Transverse colon (tissue), 4 donors: ENCODE data around the gene ZER1. TPM values are rescaled to one million over a fixed set of nuclear protein-coding genes. Genes with fewer than 3 reads are reported as not detected.
"Not testable (repeated sequence)": the region's sequence is repeated elsewhere in the genome, so short reads cannot be mapped to it uniquely, and the experiment has no call there.

ENCODE experiments used
- DNase-seq: peaks from one replicate; pipeline ENCODE4 v3.0.0-alpha.2; 2019
- H3K27ac ChIP-seq, 4 donors: fragments of 200-600 bp; sonication (generic); 2 replicates each; pipeline ENCODE4 v1.5.1; 2016 to 2018; ENCODE audit warnings: inconsistent platforms in 4 of 4
- H3K27me3 ChIP-seq: fragments of 200-600 bp; sonication (generic); 2 replicates; pipeline ENCODE4 v1.5.1; 2017; ENCODE audit warnings: inconsistent platforms
- H3K36me3 ChIP-seq, 4 donors: fragments of 200-600 bp; sonication (generic); 2 replicates each; pipeline ENCODE4 v1.5.1; 2017 to 2019; ENCODE audit warnings: inconsistent platforms in 4 of 4
- H3K4me1 ChIP-seq, 4 donors: fragments of 200-600 bp; sonication (generic); 2 replicates each; pipeline ENCODE4 v1.5.1; 2017 to 2020; ENCODE audit warnings: inconsistent platforms in 4 of 4
- H3K4me3 ChIP-seq, 4 donors: fragments of 200-600 bp; sonication (generic); 1 replicate in 1 of 4; 2 replicates in 3 of 4; pipeline versions ENCODE4 v1.5.1 to v1.6.1; 2017 to 2019; ENCODE audit warnings: inconsistent platforms in 4 of 4
- H3K9me3 ChIP-seq, 2 donors: fragments of 200-600 bp; sonication (generic); 2 replicates each; pipeline ENCODE4 v1.5.1; 2017 to 2019; ENCODE audit warnings: inconsistent platforms in 2 of 2
- EP300 ChIP-seq: sonication (generic); formaldehyde crosslinking; IDR thresholded peaks from one replicate; pipeline ENCODE4 v1.6.1; 2017; ENCODE audit warnings: antibody characterized with exemption, low read depth
- POLR2A ChIP-seq: fragments of 450-650 bp; IDR thresholded peaks from one replicate; pipeline ENCODE4 v1.6.1; 2016; ENCODE audit warnings: antibody characterized with exemption, mild to moderate bottlenecking, moderate library complexity
- POLR2AphosphoS5 ChIP-seq, 3 donors: sonication (generic); formaldehyde crosslinking; IDR thresholded peaks; one replicate each; pipeline ENCODE4 v1.6.1; 2016; ENCODE audit warnings: antibody characterized with exemption in 3 of 3
- WGBS, 2 donors: methylation state at CpG; one replicate each; pipeline ENCODE4 v1.1.5; 2018; ENCODE audit warnings: low coverage in 1 of 2; 5-methylcytosine and 5-hydroxymethylcytosine counted together
- in situ Hi-C, 4 donors: fragments of 200-750 bp; cut with MboI; loops; one replicate each; pipeline versions ENCODE4 v1.15.0 to v1.15.1; 2017; ENCODE audit warnings: low sequenced_read_pairs in 3 of 4, low pct_ligation_motif_present in 1 of 4, low pct_unique_long_range_greater_than_20kb in 1 of 4
- intact Hi-C: fragments of 100-400 bp; cut with DNase I; formaldehyde crosslinking; loops from one replicate; pipeline ENCODE4 v1.15.1; 2023; ENCODE audit warnings: low total_unique reads
- total RNA-seq, 4 donors: library from RNA; depleted of rRNA; stranded (reverse); fragments of >200 nt; gene quantifications; one replicate each; pipeline ENCODE4 v1.1.0, GENCODE V29; 2016
- TF ChIP-seq, protein P1 (sequence below), 5 experiments: fragments of 200-600 bp in 3 of 5; fragments of 450-650 bp in 2 of 5; sonication (generic) in 3 of 5; IDR thresholded peaks; 1 replicate in 2 of 5; 2 replicates in 3 of 5; pipeline ENCODE4 v1.5.1; 2016 to 2017; ENCODE audit warnings: antibody characterized with exemption in 5 of 5, inconsistent platforms in 3 of 5, mild to moderate bottlenecking in 2 of 5, moderate library complexity in 1 of 5

Gene ZER1
- total RNA-seq, 4 donors from 2014 or later, result 57.5 to 116 (median 73.8) TPM

DNA sequence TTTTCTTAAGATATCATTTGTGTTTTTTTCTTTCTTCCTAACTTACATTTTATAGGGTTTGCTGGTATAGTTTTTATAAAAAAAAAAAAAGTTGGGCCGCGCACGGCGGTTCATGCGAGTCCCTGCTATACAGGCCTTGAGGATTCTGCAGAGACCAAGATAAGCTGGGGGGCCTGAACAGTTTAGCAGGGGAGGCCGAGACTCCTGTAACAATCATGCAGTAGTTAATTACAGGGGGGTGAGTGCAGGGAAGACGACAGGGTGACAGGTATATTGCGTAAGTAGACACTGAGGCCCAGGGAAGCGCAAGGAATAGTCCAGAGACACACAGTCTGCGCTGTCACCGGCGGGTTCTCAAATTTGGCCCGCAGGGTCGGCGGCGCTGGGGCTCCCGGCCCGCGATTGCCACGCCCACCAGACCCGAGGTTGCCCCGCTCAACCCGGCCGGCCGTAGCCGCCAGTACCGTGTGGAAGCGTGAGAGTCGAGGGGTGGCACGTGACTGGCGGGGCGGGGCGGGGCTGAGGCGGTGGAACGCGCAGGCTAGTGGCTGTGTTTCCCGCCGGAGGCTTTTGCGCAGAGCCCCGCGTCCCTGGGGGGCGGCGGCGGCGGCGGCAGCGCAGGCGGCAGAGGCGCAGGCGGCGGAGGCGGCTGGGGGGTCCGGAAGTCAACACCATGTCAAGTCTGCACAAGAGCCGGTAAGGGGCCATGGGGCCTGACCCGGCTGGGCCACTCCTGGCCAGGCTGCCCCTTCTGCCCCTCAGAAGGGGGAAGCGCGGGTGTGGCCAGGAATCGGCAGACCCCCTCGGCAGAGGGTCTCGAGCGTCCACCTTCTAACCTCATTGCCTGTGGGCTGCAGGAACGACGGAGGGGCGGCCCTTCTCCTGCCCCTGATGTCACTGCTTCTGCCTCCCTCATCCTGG is 15.2 kb upstream of the ZER1 start, which contains the start of gene TBC1D13:
Gene TBC1D13, plus strand, starts transcription at position 573 of the 921 bp plus-strand sequence. Its CDS starts 101 bp downstream, at position 674.
- peak within 1 kb of the TSS; percentile 87 to 92 (median 89) for H3K27ac ChIP-seq
- H3K4me3 ChIP-seq, result peak within 1 kb of the TSS; percentile 65 to 98 (median 81)
- H3K9me3 ChIP-seq, result no peaks in the 10 kb centered on the region
- TF ChIP-seq POLR2AphosphoS5 (IDR thresholded peaks at IDR 0.05) (peak; percentile 61 to 76 (median 74)), EP300 (no peak), POLR2A (peak; percentile 60)
- H3K27me3 ChIP-seq, result no peaks in the 10 kb centered on the region
- peaks cover 8 to 20% (median 11%) of the 10 kb centered on the region in 4 donors for H3K4me1 ChIP-seq
- WGBS, 2 donors, result 13 to 86% methylated on average over 5 to 40 of the region's 64 CpGs
- H3K36me3 ChIP-seq, result peaks cover 0 to 5% (median 2%) of the 10 kb centered on the region in 4 donors
- in situ Hi-C loops (no loop called here), intact Hi-C loops (loop anchor here (1.0 kb wide), 1 partner anchor 15 kb away; no protein-coding TSS in a partner anchor)
- DNase-seq, result peak; percentile 91

DNA sequence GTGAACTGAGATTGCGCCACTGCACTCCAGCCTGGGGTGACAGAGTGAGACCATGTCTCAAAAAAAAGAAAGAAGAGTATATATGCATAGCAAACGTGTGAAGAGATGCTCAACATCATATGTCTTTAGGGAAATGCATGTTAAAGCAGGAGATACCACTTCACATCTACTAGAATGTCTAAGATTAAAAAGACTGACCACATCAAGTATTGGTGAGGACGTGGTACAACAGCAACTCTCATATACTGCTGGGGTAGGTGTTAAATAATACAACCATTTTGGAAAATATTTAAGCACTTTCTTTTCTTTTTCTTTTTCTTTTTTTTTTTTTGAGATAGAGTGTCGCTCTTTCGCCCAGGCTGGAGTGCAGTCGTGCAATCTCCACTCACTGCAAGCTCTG is 13.7 kb upstream of the ZER1 start:
- TF ChIP-seq EP300, result no peak
- H3K4me1 ChIP-seq, result peaks cover 8 to 20% (median 11%) of the 10 kb centered on the region in 4 donors
- DNase-seq, result no peak
- in situ Hi-C loops (no loop called here), intact Hi-C loops (no loop called here)
- H3K4me3 ChIP-seq, result no peak overlapping the region
- no peaks in the 10 kb centered on the region for H3K36me3 ChIP-seq
- no peaks in the 10 kb centered on the region for H3K9me3 ChIP-seq
- no peaks in the 10 kb centered on the region for H3K27me3 ChIP-seq
- H3K27ac ChIP-seq, result no peak overlapping the region
- 91 to 98% methylated on average over 5 to 6 of the region's 6 CpGs for WGBS, 2 donors

DNA sequence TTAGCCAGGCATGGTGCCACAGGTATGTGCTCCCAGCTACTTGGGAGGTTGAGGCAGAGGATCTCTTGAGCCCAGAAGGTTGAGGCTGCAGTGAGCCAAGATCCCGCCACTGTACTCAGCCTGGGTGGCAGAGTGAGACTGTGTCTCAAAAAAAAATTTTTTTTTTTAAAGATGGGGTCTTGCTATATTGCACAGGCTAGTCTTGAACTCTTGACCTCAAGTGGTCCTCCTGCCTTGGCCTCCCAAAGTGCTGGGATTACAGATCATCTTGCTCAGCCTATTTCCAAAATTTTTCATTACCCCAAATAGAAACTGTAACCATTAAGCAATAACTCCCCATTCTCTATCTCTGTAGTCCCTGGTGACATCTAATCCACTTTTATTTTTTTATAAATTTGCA is 10.9 kb upstream of the ZER1 start:
- intact Hi-C loops (no loop called here), in situ Hi-C loops (no loop called here)
- H3K36me3 ChIP-seq, result no peaks in the 10 kb centered on the region
- no peak overlapping the region for H3K27ac ChIP-seq
- no peak for TF ChIP-seq POLR2A
- TF ChIP-seq, protein P1, sequence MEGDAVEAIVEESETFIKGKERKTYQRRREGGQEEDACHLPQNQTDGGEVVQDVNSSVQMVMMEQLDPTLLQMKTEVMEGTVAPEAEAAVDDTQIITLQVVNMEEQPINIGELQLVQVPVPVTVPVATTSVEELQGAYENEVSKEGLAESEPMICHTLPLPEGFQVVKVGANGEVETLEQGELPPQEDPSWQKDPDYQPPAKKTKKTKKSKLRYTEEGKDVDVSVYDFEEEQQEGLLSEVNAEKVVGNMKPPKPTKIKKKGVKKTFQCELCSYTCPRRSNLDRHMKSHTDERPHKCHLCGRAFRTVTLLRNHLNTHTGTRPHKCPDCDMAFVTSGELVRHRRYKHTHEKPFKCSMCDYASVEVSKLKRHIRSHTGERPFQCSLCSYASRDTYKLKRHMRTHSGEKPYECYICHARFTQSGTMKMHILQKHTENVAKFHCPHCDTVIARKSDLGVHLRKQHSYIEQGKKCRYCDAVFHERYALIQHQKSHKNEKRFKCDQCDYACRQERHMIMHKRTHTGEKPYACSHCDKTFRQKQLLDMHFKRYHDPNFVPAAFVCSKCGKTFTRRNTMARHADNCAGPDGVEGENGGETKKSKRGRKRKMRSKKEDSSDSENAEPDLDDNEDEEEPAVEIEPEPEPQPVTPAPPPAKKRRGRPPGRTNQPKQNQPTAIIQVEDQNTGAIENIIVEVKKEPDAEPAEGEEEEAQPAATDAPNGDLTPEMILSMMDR (IDR thresholded peaks at IDR 0.05), result no peak
- TF ChIP-seq POLR2AphosphoS5 (IDR thresholded peaks at IDR 0.05), result no peak
- no peak for TF ChIP-seq EP300
- H3K4me1 ChIP-seq, result peaks cover under 1 to 7% (median 1%) of the 10 kb centered on the region in 4 donors
- no peak for DNase-seq
- H3K27me3 ChIP-seq, result no peaks in the 10 kb centered on the region
- H3K9me3 ChIP-seq, result no peaks in the 10 kb centered on the region
- H3K4me3 ChIP-seq, result no peak overlapping the region
- 100% methylated on average over 1 of the region's 1 CpG for WGBS, 2 donors

DNA sequence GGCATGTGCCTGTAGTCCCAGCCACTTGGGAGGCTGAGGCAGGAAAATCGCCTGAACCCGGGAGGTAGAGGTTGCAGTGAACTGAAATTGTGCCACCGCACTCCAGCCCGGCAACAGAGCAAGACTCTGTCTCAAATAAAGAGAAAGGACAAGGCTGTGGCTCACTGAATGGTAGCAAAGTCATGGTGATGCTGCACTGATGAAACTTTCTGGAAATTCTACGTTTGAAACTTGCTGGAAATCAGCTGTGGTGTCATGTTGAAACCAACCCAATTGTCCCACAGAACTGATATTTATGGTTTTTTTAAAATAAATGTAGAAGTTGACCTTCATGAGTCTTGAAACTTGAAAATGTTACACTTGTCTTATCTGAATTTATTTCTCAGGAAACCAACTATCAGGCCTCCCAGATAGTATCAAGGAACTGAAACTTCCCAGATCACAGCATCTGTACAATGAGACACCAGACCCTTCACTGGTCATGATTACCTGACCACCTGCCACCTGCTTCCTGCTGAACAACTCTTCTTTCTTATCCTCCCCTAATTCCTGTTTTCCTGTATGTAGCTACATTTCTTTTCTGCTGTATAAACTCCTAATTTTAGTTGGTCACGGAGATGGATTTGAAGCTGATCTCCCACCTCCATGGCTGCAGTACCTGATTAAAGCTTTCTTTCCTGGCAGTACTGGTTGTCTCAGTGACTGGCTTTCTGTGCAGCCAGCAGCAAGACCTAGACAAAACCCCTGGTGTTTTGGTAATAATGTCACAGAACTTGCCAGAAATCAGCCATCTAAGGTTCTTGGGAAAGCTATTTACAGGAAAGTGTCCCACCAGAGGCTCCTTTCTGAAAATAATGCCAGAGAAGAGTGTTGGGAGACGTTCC is 9.7 kb upstream of the ZER1 start:
- DNase-seq, result no peak
- Histone ChIP-seq H3K36me3 (no peaks in the 10 kb centered on the region), H3K27me3 (no peaks in the 10 kb centered on the region), H3K27ac (no peak overlapping the region), H3K4me3 (no peak overlapping the region), H3K9me3 (no peaks in the 10 kb centered on the region), H3K4me1 (peaks cover 0 to 2% (median 0%) of the 10 kb centered on the region in 4 donors)
- intact Hi-C loops (no loop called here), in situ Hi-C loops (no loop called here)
- TF ChIP-seq EP300 (no peak), POLR2AphosphoS5 (IDR thresholded peaks at IDR 0.05) (no peak)
- WGBS, 2 donors, result 82 to 91% methylated on average over 7 of the region's 7 CpGs

DNA sequence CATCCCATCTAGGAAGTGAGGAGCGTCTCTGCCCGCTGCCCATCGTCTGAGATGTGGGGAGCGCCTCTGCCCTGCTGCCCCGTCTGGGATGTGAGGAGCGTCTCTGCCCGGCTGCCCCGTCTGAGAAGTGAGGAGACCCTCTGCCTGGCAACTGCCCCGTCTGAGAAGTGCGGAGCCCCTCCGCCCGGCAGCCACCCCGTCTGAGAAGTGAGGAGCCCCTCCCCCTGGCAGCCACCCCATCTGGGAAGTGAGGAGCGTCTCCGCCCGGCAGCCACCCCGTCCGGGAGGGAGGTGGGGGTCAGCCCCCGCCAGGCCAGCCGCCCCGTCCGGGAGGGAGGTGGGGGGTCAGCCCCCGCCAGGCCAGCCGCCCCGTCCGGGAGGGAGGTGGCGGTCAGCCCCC is 8.4 kb upstream of the ZER1 start:
- H3K4me3 ChIP-seq, intact Hi-C loops, DNase-seq, H3K4me1 ChIP-seq, H3K27me3 ChIP-seq, H3K36me3 ChIP-seq, in situ Hi-C loops, H3K27ac ChIP-seq, H3K9me3 ChIP-seq: not testable (repeated sequence)
- WGBS, 2 donors, result 80% methylated on average over 1 of the region's 27 CpGs; no CpG with 5 or more reads in 1 of the 2 donors
